Activated T-helper 1 cell treated with Interleukin-2 at 50 U/mL for 16 hours (primary cell): ENCODE results near the gene CFAP73.
"Not testable (repeated sequence)": the region's sequence is repeated elsewhere in the genome, so short reads cannot be mapped to it uniquely, and the experiment has no call there.

Experiments used
- DNase-seq: peaks from one replicate; pipeline ENCODE4 v3.0.0-alpha.2; 2020; ENCODE audit warnings: low read depth

CFAP73 gene

DNA sequence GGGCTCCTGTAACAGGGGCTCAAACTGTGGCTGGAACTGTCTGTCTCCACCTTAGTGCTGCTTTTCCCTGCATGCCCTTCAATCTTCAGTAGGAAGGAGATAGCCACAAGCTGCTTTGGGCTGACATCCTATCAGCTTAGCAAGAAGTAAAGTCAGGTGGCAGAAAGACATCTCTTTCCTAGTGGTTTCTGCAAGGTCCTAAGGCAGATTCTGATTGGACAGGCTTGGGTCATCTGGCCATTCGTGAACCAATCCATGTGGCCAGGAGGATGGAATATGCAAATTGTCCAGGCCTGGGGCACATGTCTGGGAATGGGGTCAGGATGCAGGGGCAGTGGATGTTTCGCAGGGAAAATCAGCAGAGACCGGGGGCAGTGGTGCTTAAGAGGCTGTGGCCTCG is 41.2 kb downstream of the CFAP73 start:
- no peak for DNase-seq

DNA sequence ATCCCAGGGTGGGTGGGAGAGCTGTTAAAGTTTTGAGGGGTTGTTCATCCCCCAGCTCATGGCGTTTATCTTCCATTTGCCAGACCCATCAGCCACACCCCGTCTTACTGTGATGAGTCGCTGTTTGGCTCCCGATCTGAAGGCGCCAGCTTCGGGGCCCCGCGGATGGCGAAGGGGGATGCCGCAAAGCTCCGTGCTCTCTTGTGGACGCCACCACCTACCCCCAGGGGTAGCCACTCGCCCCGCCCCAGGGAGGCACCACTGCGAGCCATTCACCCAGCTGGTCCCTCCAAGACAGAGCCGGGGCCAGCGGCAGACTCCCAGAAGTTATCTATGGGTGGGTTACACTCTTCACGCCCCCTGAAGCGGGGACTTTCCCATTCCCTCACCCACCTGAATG is 41.7 kb downstream of the CFAP73 start:
- no peak for DNase-seq

DNA sequence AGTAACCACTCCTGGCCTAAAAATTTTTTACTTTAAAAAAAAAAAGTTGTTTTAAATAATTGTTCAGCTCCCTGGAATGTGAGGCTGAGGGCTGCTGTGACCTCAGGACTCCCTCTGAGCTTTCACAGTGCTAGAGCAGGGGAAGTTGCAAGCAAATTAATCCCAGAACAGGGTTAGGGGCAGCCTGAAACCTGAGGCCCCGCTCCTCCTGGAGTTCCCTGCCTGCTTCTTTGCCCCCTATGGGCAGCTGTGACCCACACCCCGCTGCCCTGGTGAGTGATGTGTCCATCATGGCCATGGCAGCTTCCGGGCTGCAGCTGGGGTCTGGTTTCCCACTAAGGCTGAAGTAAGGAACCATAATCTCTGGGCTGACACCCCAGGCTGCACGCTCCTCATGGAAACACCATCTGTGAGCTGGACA is 45.5 kb downstream of the CFAP73 start:
- DNase-seq = no peak

DNA sequence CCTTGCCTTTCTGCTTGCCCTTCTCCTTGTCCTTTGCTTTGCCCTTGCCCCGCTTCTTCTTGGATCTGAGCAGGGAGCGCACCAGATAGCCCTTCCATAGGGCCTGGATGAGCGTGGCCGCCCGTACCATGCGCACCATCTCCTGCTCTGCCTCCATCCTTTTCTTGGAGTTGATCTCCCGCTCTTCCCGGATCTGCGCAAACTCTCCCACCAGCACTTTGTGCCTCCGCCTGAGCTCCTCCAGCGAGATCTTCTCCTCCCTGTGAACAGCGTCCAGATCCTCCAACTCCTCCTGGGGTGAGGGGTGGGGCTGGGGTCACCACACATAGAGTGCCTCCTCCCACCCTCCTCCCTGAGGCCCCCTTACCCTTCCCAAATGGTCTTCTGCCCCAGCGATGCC is 46.1 kb downstream of the CFAP73 start:
- no peak for DNase-seq

DNA sequence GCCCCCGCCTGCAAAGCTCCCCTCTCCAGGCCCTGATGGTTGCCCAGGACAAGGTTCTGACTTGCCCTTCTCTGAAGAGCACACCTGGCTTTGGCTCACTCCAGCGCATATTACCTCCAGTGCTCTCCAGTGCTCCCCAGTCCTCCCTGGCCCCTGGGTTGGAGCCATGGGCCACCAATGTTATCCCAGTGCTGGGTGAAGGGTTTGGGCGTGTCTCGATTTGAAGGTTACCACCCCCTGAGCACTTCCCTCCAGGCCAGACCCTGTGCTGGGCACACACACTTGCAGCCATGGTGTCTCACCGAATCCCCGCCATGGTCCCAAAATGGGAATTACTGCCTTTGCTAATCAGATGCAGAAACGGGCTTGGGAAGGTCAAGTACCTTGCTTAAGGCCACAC is 47.1 kb downstream of the CFAP73 start:
- no peak for DNase-seq

DNA sequence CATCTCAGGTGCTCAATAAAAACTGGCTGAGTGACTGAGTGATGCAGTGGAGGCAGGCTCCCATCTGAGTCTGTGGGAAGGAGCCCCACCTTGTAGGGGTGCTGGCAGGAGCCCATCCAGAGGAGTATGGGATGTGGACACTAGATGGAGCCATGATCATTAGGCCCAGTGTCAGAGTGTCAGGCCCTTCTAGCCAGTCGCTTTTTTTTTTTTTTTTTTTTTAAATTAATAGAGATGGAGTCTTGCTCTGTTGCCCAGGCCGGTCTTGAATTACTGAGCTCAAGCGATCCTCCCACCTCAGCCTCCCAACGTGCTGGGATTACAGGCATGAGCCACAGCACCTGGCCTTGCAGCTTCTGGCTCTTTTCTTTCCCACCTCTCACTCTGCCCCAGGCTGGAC is 47.5 kb downstream of the CFAP73 start:
- peak; percentile 16 for DNase-seq

DNA sequence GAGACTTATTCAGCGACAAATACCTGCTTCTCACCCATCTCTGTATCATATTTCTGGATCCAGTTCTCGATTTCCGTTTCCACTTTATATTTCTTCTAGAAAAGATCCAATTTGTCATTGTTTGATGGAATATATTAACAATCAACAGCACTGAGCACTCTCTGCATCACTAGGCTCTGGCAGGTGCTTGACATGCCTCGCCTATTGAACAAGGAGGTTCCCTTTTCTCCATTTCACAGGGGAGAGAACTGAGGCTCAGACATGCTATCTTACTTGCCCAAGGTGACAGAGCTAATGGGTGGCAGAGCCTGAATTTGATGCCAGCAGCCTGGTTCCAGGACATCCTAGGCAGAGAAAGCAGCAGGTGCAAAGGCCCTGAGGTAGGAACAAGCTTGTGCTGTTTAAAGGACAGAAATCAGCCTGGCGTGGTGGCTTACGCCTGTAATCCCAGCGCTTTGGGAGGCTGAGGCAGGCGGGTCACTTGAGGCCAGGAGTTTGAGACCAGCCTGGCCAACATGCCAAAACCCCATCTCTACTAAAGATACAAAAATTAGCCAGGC is 48.1 kb downstream of the CFAP73 start:
- DNase-seq = no peak

DNA sequence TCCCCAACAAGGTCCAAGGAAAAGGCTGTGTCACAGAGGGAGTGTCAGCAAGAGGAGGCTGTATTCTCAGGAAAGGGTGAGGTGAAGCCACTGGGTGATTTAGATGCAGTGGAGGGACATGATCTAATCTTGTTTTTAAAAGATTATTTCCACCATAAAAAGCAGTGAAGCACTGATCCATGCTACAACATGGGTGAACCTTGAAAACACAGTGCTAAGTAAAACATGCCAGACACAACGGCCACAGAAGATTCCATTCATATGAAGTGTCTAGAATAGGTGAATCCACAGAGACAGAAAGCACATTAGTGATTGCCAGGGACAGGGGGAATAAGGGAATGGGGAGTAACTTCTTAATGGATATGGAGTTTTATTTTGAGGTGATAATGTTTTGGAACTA is 48.8 kb downstream of the CFAP73 start:
- no peak for DNase-seq

DNA sequence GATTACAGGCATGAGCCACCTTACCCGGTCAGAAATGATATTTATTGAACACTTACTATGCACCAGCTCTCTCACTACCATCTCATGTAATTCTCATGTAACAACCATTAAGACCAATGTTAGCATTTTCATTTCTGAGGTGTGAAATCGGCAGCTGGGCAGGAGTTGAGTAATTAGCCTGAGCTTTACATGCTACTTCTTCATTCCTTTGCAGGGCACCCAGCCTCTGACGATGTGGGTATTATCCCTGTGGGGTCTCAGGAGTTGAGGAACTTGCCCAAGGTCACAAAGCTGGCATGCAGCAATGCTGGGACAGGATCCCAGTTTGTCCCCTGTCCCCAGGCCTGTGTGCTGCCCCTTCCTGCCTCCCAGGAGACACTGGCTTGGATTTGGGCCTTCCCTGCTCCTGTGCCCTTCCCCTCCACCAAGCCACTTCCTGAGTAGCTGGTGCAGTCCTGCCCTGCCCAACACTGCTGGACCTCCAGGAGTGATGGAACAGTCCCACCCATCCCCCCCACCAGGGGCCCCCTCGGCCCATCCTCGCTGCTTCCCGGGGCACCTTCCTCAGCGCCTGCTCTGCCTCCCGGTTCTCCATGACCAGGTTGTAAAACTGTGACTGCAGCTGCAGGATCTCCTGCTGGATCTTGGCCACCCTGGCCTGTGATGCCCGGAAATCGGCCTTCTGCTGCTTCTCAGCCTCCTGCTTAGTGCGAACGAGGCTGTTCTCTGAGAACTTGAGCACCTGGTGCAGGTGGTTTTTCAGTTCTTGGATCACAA is 50.7 kb downstream of the CFAP73 start:
- DNase-seq = no peak

DNA sequence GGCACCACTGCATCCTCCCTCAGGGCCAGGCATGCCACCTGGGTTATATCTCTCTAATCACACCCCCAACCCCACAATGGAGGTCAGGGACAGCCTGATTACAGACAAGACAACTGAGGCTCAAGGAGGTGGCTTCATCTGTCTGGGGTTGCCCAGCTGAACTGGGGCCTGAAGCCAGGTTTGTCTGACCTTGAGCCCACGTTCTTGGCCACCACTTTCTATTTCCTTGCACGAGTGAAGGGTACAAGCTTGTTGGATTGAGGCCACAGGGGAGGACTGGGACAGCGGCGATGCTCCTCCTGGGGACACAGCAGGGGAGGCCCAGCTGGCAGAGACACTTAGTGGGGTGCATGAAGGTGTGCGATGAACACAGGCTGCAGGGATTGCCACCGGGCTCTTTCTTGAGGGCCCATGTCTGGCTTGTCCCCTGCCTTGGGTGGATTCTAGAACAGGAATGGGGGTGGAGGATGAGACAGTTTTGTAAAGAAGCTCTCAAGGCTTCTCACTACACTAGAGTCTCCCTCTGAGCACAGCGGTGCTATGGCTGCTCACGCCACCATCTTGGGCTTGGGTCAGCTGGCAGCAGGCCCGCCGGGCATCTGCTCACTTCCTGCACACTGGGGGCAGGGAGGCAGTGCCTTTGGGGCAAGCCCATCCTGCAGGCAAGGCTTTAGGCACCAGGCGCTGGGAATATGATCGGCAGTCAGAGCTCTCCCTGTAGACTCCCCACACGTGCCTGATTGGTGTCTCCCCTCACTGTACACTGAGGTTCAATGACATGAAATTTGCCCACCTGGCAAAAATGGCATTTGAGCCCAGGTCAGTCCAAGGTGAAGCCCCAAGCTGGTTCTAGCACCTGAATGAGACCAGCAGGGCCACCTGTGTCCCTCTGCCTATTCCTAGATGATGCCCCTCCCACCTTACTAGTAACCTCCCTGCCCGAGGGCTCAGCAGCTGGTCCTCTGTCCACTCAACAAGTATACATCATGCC is 52.0 kb downstream of the CFAP73 start:
- DNase-seq = no peak

DNA sequence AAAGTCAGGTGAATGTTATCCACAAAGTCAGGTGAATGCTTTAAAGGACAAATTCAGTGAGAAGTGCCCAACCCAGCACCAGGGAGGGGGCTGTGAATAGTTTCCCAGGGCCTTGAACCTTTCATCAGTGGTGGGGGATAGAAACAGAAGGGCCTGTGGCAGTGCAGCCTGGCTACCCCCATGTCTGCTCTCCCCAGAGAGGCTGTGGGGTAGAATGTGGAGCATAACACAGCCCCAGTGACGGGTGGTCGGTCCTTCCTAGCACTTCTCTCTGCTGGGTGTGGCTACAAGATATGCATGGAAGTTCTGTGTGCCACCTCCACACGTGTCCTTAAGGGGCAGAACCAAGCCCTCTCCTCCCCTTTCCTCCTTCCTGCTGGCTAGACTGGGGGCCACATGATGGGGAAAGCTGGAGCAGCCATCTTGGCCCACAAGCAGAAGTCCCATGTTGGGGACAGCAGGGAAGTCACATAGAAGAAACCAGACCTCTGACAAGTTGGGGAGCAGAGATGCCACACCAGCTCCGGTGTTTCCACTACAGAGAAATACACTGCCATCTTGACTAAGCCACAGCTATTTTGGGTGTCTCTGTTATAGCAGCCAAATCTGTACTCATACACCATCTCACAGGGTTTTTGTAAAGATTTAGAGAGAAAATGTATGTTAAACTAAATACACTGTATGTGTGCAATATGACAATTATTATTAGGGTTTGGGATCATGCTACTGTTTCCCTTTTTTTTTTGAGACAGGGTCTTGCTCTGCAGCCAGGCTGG is 53.0 kb downstream of the CFAP73 start:
- DNase-seq = no peak

DNA sequence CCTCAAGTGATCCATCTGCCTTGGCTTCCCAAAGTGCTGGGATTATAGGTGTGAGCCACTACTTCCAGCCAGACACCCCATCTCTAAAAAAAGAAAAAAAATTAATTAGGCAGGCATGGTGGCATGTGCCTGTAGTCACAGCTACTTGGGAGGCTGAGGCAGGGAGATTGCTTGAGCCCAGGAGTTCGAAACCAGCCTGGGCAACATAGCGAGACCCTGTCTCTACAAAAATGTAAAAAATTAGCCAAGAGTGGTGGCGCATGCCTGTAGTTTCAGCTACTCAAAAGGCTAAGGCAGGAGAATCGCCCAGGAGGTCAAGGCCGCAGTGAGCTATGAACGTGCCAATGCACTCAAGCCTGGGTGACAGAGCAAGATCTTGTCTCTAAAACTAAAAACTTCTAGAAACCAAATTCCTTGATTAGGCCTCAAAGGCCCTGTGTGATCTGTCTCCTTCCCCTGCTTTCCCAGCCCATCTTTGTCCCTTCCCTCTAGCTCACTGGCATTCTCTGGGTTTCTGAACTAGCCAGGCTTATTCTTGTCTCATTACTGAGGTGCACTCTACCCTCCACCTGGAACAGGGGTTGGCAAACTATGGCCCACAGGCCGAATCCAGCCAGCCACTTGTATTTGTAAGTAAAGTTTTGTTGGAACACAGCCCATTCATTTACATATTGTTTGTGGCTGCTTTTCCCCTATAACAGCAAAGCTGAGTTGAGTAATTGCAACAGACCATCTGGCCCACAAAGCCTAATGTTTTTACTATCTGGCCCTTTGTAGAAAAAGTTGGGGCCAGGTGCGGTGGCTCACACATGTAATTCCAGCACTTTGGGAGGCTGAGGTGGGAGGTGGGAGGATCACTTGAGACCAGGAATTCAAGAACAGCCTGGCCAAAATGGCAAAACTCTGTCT is 54.6 kb downstream of the CFAP73 start:
- DNase-seq = no peak

DNA sequence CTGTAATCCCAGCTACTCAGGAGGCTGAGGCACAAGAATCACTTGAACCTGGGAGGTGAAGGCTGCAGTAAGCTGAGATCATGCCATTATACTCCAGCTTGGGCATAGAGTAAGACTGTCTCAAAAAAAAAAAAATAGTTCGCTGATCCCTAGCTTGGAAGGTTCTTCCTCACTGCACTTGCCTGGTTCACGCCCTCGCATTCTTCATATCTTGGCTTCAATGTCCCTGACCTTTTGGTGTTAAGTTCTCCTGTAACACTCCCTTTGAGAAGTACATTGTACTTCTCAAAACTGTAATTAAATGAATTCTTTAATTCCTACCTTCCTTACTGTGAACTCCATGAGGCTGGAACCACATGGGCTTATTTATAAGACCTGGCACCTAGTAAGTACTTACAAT is 55.3 kb downstream of the CFAP73 start:
- DNase-seq = no peak

DNA sequence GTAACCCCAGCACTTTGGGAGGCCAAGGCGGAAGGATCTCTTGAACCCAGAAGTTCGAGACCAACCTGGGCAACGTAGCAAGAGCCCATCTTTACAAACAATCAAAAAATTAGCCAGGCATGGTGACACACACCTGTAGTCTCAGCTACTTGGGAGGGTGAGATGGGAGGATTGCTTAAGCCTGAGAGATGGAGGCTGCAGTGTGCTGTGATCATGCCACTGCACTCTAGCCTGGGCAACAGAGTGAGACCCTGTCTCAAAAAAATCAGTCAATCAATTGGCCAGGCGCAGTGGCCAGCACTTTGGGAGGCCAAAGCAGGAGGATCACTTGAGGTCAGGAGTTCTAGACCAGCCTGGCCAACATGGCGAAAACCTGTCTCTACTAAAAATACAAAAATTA is 57.3 kb downstream of the CFAP73 start:
- not testable (repeated sequence) for DNase-seq

DNA sequence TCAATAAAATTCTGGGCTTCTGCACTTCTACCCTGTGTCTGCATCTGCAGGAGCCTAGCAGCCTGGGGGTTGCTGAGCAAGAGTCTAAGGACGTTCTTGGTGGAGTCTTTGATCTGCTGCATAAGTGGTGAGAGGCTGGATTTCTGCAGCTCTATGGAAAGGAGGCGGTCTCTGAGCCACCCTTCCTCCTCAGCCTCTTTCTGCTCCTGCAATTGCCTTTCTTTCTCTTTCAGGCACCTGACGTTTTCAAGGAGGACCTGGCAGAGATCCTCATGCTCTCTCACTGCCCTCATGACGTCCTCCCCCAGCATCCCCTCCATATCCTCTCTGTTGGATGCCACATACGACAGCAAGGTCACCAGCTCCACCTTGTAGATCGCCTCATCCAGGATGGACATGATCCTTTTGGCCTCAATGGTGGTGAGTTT is 58.1 kb downstream of the CFAP73 start:
- DNase-seq = no peak

DNA sequence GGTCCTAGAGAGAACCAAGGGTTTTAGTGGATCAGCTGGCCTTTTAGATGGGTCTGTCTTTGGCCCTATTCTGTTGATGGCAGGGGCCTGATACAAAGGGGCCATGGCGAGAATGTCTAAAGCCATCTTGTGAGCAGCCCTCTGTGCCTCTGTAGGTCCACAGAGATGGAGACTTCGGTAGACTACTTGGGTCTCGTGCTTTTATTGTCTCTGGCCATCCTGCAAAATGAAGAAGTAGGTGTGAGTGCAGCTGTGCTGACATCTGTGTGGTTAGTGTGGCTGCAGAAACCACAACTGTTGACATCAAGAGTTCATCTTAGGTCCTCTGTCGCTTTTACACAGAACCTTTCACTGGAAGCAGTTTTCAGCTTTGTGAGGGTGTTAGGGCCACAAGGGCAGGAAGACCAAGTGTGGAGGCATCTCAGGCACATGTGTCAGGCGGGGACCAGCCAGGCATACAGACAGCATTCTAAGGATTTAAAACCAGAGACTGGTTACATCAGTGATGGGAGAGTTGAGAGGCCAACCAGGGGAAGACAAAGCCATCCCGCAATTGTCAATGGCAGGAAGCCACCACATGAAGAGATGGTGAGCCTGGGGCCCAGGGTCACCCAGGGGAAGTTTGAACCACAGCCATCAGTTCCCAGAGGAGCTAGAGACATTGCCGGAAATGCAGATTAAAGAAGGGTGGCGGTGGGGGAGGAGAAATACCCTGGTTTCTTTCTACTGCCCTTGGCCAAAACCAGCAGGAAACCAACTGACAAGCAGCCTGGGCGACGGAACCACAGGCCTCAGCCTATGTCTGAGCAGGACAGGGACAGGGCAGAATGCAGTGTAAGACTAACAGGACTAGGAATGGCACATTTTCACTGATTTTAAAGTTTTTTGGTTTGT is 58.8 kb downstream of the CFAP73 start:
- peak; percentile 27 for DNase-seq
